Mucosa of descending colon (tissue), 3 donors: ENCODE results near the gene EIF4G2. TPM values are rescaled to one million over a fixed set of nuclear protein-coding genes. Genes with fewer than 3 reads are reported as not detected.

Experiments
- ATAC-seq: fragments of 200-7000 bp; cut with Tn5 transposase; one replicate; pipeline ENCODE4 v1.9.1; 2020; ENCODE audit warnings: mild to moderate bottlenecking, moderate library complexity
- DNase-seq, 3 donors: peaks; one replicate each; pipeline ENCODE4 v3.0.0-alpha.2; 2020
- H3K36me3 ChIP-seq: fragments of 200-600 bp; one replicate; pipeline ENCODE4 v1.8.0; 2021; ENCODE audit warnings: low read depth, mild to moderate bottlenecking
- H3K4me1 ChIP-seq: fragments of 200-600 bp; one replicate; pipeline ENCODE4 v1.8.0; 2021; ENCODE audit warnings: low read depth, mild to moderate bottlenecking
- H3K4me3 ChIP-seq: fragments of 200-600 bp; one replicate; pipeline ENCODE4 v1.8.0; 2021; ENCODE audit warnings: mild to moderate bottlenecking
- H3K9me3 ChIP-seq: fragments of 200-600 bp; one replicate; pipeline ENCODE4 v1.8.0; 2021; ENCODE audit warnings: mild to moderate bottlenecking
- intact Hi-C, 2 donors: fragments of 100-400 bp; cut with DNase I in 1 of 2; cut with micrococcal nuclease in 1 of 2; formaldehyde crosslinking; loops; one replicate each; pipeline versions ENCODE4 v1.11.0 to v1.11.1; 2022; cut with DNase I, micrococcal nuclease
- total RNA-seq, 3 donors: library from RNA; stranded (reverse); fragmentation: NEBNext Ultra II Directional in 2 of 3; extraction: Animal tissue kit (Norgen Biotek cat#: 25700) in 2 of 3; gene quantifications; one replicate each; pipeline versions ENCODE4 v1.2.1 to v1.2.4, GENCODE V29; 2021 to 2023
- TF ChIP-seq, protein P1 (sequence below): fragments of 200-600 bp; IDR thresholded peaks from one replicate; pipeline ENCODE4 v1.8.0; 2022; ENCODE audit warnings: antibody characterized with exemption, mild to moderate bottlenecking
- donor health status: DM: no; HTN: no; CAD: no; lungs with moderate emphysema.
- donor health status: DM: no; HTN: no; CAD: no.
- donor health status: DM: no; HTN: yes; CAD: no.

Gene EIF4G2
- total RNA-seq, 3 donors from 2014 or later = 776 to 976 (median 934) TPM

DNA sequence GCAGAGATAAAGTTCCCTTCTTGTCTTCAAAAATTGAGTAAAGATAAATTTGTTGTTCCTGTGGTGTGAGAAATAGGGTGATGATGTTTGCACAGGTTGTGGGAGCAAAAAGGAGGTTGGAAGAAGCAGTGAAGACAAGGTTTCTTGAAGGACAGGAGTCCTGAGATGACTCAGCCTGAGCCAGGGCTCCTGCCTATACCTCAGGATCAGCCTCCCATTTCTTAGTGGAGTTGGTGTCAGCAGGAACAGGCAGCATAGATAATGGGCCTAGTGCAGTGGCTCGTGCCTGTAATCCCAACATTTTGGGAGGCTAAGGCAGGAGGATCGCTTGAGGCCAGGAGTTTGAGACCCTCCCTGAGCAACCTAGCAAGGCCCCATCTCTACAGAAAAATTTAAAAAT, 28.7 kb downstream of the EIF4G2 start:
- DNase-seq = no peak
- Histone ChIP-seq H3K4me3 (no peak overlapping the region), H3K36me3 (no peaks in the 10 kb centered on the region), H3K9me3 (no peaks in the 10 kb centered on the region), H3K4me1 (no peaks in the 10 kb centered on the region)
- ATAC-seq = no peak
- intact Hi-C loops = no loop called here
- TF ChIP-seq, protein P1, sequence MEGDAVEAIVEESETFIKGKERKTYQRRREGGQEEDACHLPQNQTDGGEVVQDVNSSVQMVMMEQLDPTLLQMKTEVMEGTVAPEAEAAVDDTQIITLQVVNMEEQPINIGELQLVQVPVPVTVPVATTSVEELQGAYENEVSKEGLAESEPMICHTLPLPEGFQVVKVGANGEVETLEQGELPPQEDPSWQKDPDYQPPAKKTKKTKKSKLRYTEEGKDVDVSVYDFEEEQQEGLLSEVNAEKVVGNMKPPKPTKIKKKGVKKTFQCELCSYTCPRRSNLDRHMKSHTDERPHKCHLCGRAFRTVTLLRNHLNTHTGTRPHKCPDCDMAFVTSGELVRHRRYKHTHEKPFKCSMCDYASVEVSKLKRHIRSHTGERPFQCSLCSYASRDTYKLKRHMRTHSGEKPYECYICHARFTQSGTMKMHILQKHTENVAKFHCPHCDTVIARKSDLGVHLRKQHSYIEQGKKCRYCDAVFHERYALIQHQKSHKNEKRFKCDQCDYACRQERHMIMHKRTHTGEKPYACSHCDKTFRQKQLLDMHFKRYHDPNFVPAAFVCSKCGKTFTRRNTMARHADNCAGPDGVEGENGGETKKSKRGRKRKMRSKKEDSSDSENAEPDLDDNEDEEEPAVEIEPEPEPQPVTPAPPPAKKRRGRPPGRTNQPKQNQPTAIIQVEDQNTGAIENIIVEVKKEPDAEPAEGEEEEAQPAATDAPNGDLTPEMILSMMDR = no peak

DNA sequence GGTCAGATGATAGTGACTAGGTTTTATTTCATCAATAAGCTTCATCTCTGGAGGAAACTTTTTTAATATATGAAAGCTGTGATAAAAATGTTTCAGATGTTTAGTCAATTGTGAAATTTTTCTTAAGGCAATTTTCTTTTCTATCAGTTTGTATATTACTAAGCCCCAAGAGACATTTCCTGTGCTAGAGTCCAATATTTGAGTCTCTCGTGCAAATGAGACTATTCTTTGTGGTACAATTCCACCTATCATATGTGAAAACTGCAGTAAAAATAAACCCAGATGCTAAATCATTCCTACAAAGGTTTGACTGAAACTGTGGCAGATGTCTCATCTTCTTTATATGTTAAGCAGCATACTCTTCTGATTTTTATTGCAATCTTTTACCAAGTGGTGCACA, 29.6 kb downstream of the EIF4G2 start:
- TF ChIP-seq, protein P1 = no peak
- Histone ChIP-seq H3K4me3 (no peak overlapping the region), H3K4me1 (no peaks in the 10 kb centered on the region), H3K9me3 (no peaks in the 10 kb centered on the region), H3K36me3 (no peaks in the 10 kb centered on the region)
- DNase-seq (no peak), ATAC-seq (no peak)
- intact Hi-C loops = no loop called here

DNA sequence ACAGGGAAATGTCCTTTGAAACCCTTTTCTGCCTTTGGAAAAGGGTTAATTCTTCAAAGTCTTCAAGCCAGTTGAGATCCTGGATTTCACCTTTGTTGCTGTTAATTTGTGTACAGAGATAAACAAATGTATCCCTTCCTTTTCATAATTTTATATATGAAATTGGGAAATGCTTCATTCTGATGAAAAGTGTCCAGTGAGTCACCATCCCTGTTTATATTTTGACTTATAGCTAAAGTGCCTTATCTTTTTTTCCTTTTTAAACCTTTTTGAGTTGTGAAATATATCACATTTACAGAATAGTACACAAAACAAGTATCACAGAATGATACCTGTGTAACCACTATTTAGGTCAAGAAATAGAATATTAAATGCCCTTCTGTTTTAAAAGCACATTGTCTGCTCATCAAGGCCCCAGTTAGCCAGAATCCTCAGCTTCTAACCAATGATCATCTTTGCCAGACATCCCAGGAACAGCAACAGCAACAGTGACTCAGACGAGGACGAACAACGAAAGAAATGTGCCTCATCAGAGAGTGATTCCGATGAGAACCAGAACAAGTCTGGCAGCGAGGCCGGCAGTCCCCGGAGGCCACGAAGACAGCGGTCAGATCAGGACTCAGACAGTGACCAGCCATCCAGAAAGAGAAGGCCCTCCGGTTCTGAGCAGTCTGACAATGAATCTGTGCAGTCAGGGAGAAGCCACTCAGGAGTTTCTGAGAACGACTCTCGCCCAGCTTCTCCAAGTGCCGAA, 30.3 kb downstream of the EIF4G2 start:
- intact Hi-C loops = no loop called here
- H3K4me3 ChIP-seq = no peak overlapping the region
- H3K9me3 ChIP-seq = no peaks in the 10 kb centered on the region
- no peaks in the 10 kb centered on the region for H3K36me3 ChIP-seq
- TF ChIP-seq, protein P1 = no peak
- no peak for DNase-seq
- no peaks in the 10 kb centered on the region for H3K4me1 ChIP-seq
- no peak for ATAC-seq

DNA sequence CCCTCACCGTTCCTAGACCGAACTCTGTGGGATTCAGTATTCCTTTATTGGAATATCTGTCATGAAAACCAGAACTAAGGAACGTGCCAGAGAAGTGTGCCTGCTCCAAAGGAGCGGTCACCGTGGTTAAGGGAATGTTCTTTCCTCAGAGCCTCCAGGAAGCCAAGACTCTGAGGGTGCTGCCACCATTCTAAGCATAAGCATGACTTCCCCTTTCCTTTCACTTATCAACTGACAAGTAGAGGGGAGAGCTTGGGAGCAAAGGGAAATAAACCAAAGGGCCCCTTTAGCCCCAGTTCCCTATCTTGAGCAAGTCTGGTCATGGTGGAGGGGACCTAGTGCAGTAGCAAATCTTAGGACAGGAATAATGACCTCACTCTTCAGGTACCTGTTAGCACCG, 30.9 kb downstream of the EIF4G2 start:
- Histone ChIP-seq H3K9me3 (no peaks in the 10 kb centered on the region), H3K4me1 (no peaks in the 10 kb centered on the region), H3K36me3 (peaks cover 6% of the 10 kb centered on the region), H3K4me3 (no peak overlapping the region)
- intact Hi-C loops = no loop called here
- TF ChIP-seq, protein P1 = no peak
- DNase-seq = no peak
- ATAC-seq = no peak

DNA sequence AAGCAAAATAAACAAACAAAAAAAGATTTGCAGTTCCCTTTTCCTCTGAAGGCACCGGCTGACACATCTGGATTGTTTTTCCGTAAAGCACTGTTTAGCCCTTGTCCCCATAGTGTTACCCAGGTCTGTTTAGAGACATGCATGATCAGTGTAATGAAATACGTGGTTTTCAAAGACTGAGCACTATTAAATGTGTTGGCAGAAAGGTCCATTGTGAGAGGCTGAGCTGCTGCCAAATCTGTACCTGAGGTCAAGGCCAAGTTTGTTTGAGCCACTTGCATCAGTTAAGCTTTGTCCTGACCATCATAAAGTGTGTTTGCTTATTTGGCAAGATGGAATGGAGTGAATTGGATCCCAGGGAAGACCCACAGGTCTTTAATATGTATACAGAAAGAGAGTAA, 31.3 kb downstream of the EIF4G2 start:
- ATAC-seq (no peak), DNase-seq (no peak)
- intact Hi-C loops = no loop called here
- Histone ChIP-seq H3K9me3 (no peaks in the 10 kb centered on the region), H3K4me1 (no peaks in the 10 kb centered on the region), H3K36me3 (peaks cover 7% of the 10 kb centered on the region), H3K4me3 (no peak overlapping the region)
- TF ChIP-seq, protein P1 = no peak
